ENCODE measurements around the gene ABTB2.

DNA sequence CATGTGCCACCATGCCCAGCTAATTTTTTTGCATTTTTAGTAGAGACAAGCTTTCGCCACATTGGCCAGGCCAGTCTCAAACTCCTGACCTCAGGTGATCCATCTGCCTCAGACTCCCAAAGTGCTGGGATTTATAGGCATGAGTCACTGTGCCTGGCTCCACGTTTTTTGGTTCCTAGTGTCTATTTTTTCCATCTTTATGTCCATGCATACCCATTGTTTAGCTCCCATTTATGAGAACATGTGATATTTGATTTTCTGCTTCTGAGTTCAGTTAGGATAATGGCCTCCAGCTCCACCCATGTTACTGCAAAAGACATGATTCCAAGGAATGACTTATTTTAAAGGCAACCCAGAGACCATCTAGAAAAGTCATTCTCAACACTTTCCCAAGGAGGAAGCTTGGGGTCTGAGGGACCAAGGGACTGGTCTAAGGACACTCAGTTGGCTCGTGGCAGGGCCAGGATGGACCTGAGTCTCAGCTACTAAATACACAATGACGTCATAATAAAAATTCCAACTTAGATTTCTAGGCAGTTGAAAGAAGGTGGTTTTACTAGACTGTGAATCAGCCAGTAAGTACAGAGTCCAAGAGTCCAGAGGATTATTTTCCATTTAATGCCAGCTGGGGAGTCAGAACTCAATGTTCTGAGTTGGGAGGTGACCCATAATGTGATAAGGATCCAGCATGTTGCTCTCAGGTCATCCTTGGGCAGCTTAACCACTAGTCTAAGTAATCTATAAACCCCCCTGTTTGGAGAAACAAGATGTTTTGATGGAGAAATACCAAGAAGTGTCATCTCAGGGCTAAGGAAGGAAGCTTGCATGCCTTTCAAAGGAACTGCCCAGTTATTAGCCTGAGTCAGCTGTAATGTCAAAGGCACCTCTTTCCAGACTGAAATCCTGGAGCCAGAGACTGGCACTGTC is 39.4 kb downstream of the ABTB2 start:
- no peak for TF ChIP-seq CTCF (IDR thresholded peaks at IDR 0.05)
- TF ChIP-seq USF1 (IDR thresholded peaks at IDR 0.05; ENCODE audit: borderline replicate concordance, low read depth), result no peak
- TF ChIP-seq REST (IDR thresholded peaks at IDR 0.05; ENCODE audit: low read depth, low read length), result no peak
- no peak for TF ChIP-seq POLR2AphosphoS5 (IDR thresholded peaks at IDR 0.05; ENCODE audit: low read depth, low read length)
- TF ChIP-seq, protein P1, sequence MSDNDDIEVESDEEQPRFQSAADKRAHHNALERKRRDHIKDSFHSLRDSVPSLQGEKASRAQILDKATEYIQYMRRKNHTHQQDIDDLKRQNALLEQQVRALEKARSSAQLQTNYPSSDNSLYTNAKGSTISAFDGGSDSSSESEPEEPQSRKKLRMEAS (IDR thresholded peaks at IDR 0.05; ENCODE audit: low read depth), result no peak
- TF ChIP-seq MXI1 (IDR thresholded peaks at IDR 0.05; ENCODE audit: low read depth, low read length), result no peak
- TF ChIP-seq IRF3 (IDR thresholded peaks at IDR 0.05; ENCODE audit: low read depth, low read length), result no peak

All from SK-N-SH (cell line).